RCC 7860 (cell line): ENCODE data around the gene TPRN.

Source experiments
- DNase-seq: peaks from one replicate; pipeline ENCODE4 v3.0.0-alpha.2; 2015; ENCODE audit warnings: low spot score
- FAIRE-seq: peaks from 2 replicates; lab custom pipeline; 2012; peaks lifted over from hg19 to GRCh38; lab: Jason Lieb, UNC

The TPRN gene

GRCh38 chr9:137146527-137146918 lies 54.0 kb downstream of the TPRN start:
- no peak for FAIRE-seq
- DNase-seq: no peak

GRCh38 chr9:137145731-137146526 lies 54.6 kb downstream of the TPRN start:
- DNase-seq (no peak), FAIRE-seq (no peak)

DNA sequence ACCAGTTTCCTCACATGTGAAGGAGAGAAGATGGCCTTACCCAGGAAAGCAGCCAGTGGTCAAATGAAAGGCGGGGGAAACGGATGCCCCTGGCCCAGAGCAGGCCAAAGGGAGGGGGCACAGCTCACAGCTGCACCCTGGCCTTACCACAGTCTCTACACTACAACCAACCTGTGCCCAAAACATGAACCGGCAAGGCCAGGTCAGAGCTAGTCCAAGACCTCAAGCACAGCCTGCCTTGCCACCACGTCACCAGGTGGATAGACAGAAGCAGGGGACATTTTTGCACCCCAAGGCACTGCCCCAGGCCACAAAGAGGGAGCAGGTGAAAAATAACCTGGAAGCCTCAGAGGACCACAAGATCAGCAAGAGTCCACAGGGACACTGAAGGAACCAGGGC lies 57.1 kb downstream of the TPRN start:
- DNase-seq (no peak), FAIRE-seq (no peak)

- FAIRE-seq (no peak), DNase-seq (no peak)
Measured at GRCh38 chr9:137141976-137142936, 58.3 kb downstream of the TPRN start.
